Measurements from ENCODE around the gene P2RY1.
"Not testable (repeated sequence)": the region's sequence is repeated elsewhere in the genome, so short reads cannot be mapped to it uniquely, and the experiment has no call there.

The P2RY1 gene

GRCh38 chr3:152841131-152841530 is 6.2 kb downstream of the P2RY1 start:
- no peak for FAIRE-seq

GRCh38 chr3:152842413-152842812 is 7.5 kb downstream of the P2RY1 start:
- FAIRE-seq, result no peak

- no peak for FAIRE-seq
Measured at GRCh38 chr3:152843955-152844354, 9.0 kb downstream of the P2RY1 start.

- not testable (repeated sequence) for FAIRE-seq
Measured at GRCh38 chr3:152846572-152847202, 11.8 kb downstream of the P2RY1 start.

- not testable (repeated sequence) for FAIRE-seq
Measured at GRCh38 chr3:152847599-152847998, 12.7 kb downstream of the P2RY1 start.

GRCh38 chr3:152849996-152850578 is 15.2 kb downstream of the P2RY1 start:
- no peak for FAIRE-seq

- no peak for FAIRE-seq
Measured at GRCh38 chr3:152853196-152853595, 18.3 kb downstream of the P2RY1 start.

- no peak for FAIRE-seq
Measured at GRCh38 chr3:152857082-152857481, 22.2 kb downstream of the P2RY1 start.

- FAIRE-seq, result no peak
Measured at GRCh38 chr3:152858170-152858800, 23.4 kb downstream of the P2RY1 start.

- FAIRE-seq, result no peak
Measured at GRCh38 chr3:152860736-152861135, 25.8 kb downstream of the P2RY1 start.

- no peak for FAIRE-seq
Measured at GRCh38 chr3:152865668-152866245, 30.8 kb downstream of the P2RY1 start.

GRCh38 chr3:152870027-152870426 is 35.1 kb downstream of the P2RY1 start:
- FAIRE-seq, result no peak

- not testable (repeated sequence) for FAIRE-seq
Measured at GRCh38 chr3:152873314-152873713, 38.4 kb downstream of the P2RY1 start.

GRCh38 chr3:152874896-152875749 is 40.2 kb downstream of the P2RY1 start:
- FAIRE-seq, result no peak

- FAIRE-seq, result no peak
Measured at GRCh38 chr3:152879130-152879789, 44.3 kb downstream of the P2RY1 start.

GRCh38 chr3:152879790-152880174 is 44.9 kb downstream of the P2RY1 start:
- no peak for FAIRE-seq

- no peak for FAIRE-seq
Measured at GRCh38 chr3:152885076-152885475, 50.1 kb downstream of the P2RY1 start.

Measured in endometrium (tissue), 2 donors.